HepG2 (cell line): Measurements from ENCODE around the gene GPR155. TPM values are rescaled to one million over a fixed set of nuclear protein-coding genes. Genes with fewer than 3 reads are reported as not detected.

ENCODE experiments used
- BATF2 ChIP-seq: sonication (generic); formaldehyde crosslinking; IDR thresholded peaks from 2 replicates; pipeline ENCODE4 v1.8.0; 2022; ENCODE audit warnings: mild to moderate bottlenecking, missing genetic modification reagents, moderate library complexity
- CREBL2 ChIP-seq: sonication (generic); formaldehyde crosslinking; IDR thresholded peaks from 2 replicates; pipeline ENCODE4 v1.8.1; 2023; ENCODE audit warnings: missing genetic modification reagents, mild to moderate bottlenecking, borderline replicate concordance
- GLMP ChIP-seq: sonication (generic); formaldehyde crosslinking; IDR thresholded peaks from 2 replicates; pipeline ENCODE4 v1.9.0; 2021; ENCODE audit warnings: missing genetic modification reagents, mild to moderate bottlenecking, borderline replicate concordance
- GZF1 ChIP-seq: sonication (generic); formaldehyde crosslinking; IDR thresholded peaks from 2 replicates; pipeline ENCODE4 v1.5.1; 2020; ENCODE audit warnings: mild to moderate bottlenecking, missing genetic modification reagents
- HOMEZ ChIP-seq: IDR thresholded peaks from 2 replicates; pipeline ENCODE4 v1.6.1; 2016; ENCODE audit warnings: low read depth
- MAFG ChIP-seq: sonication (generic); formaldehyde crosslinking; IDR thresholded peaks from 2 replicates; pipeline ENCODE4 v1.5.1; 2020; ENCODE audit warnings: mild to moderate bottlenecking, missing genetic modification reagents
- PCBP1 ChIP-seq: fragments of 200-400 bp; formaldehyde crosslinking; IDR thresholded peaks from 2 replicates; pipeline ENCODE4 v1.6.1; 2017; ENCODE audit warnings: mild to moderate bottlenecking, low read depth, low read length, borderline replicate concordance
- PLSCR1 ChIP-seq: sonication (generic); formaldehyde crosslinking; IDR thresholded peaks from 2 replicates; pipeline ENCODE4 v1.5.0; 2020; ENCODE audit warnings: missing genetic modification reagents, mild to moderate bottlenecking, borderline replicate concordance
- SYNCRIP ChIP-seq: fragments of 200-400 bp; formaldehyde crosslinking; IDR thresholded peaks from 2 replicates; pipeline ENCODE4 v1.6.1; 2018; ENCODE audit warnings: mild to moderate bottlenecking, low read depth, low read length; ENCODE audit not compliant: insufficient read depth
- THAP9 ChIP-seq: sonication (generic); formaldehyde crosslinking; IDR thresholded peaks from 2 replicates; pipeline ENCODE4; 2020; ENCODE audit warnings: missing genetic modification reagents, mild to moderate bottlenecking, borderline replicate concordance
- ZNF12 ChIP-seq: sonication (generic); formaldehyde crosslinking; IDR thresholded peaks from 2 replicates; pipeline ENCODE4 v1.5.0; 2020; ENCODE audit warnings: missing genetic modification reagents
- ZNF280B ChIP-seq: sonication (generic); formaldehyde crosslinking; IDR thresholded peaks from 2 replicates; pipeline ENCODE4 v1.5.0; 2020; ENCODE audit warnings: missing genetic modification reagents, mild to moderate bottlenecking, borderline replicate concordance
- ZNF432 ChIP-seq: sonication (generic); formaldehyde crosslinking; IDR thresholded peaks from 2 replicates; pipeline ENCODE4 v1.5.0; 2020; ENCODE audit warnings: missing genetic modification reagents, mild to moderate bottlenecking, borderline replicate concordance
- ZNF605 ChIP-seq: sonication (generic); formaldehyde crosslinking; IDR thresholded peaks from 2 replicates; pipeline ENCODE4 v1.8.0; 2022; ENCODE audit warnings: mild to moderate bottlenecking, missing genetic modification reagents
- ZXDC ChIP-seq: sonication (generic); formaldehyde crosslinking; IDR thresholded peaks from 2 replicates; pipeline ENCODE4 v1.5.0; 2020; ENCODE audit warnings: mild to moderate bottlenecking, missing genetic modification reagents
- polyA plus RNA-seq, 8 experiments: library from polyadenylated mRNA; depleted of rRNA in 3 of 8; stranded (reverse) in 7 of 8; unstranded in 1 of 8; fragments of >200 nt; fragmentation: Illumina TruSeq in 4 of 8; extraction: Trizol in 4 of 8; gene quantifications; 2 replicates each; pipeline versions ENCODE4 v1.2.1 to v1.2.3, GENCODE V29; 2011 to 2016; ENCODE audit warnings: low read depth in 4 of 8, missing spikeins in 1 of 8, mixed read lengths in 1 of 8; ENCODE audit not compliant: insufficient read depth in 1 of 8
- total RNA-seq, 5 experiments: library from RNA; depleted of rRNA; stranded (reverse); fragments of >200 nt; fragmentation: Illumina TruSeq; extraction: Trizol; gene quantifications; 2 replicates each; pipeline ENCODE4 v1.2.3, GENCODE V29; 2016; ENCODE audit warnings: low read depth in 1 of 5

Gene GPR155
- total and polyA plus RNA-seq, 2 of the 13 experiments (the other 11 are each of a cell fraction or from before 2014, with no cell fraction given): 0.15 to 0.49 TPM

- TF ChIP-seq ZNF605 (CRISPR knock-in tag): no peak
- no peak for TF ChIP-seq MAFG (CRISPR knock-in tag)
- TF ChIP-seq BATF2 (CRISPR knock-in tag): no peak
- TF ChIP-seq ZXDC: no peak
- TF ChIP-seq PCBP1: no peak
- TF ChIP-seq SYNCRIP: no peak
- TF ChIP-seq HOMEZ (CRISPR knock-in tag): no peak
- TF ChIP-seq PLSCR1 (CRISPR knock-in tag): peak; percentile 56; the same call in 1 of the 2 replicates
- TF ChIP-seq CREBL2 (CRISPR knock-in tag): peak; percentile 15; the same call in 1 of the 2 replicates
- TF ChIP-seq GZF1: no peak
- no peak for TF ChIP-seq ZNF12 (CRISPR knock-in tag)
- 0 out of 2 replicates have a peak, but pooled peaks have one; percentile 21 for TF ChIP-seq ZNF280B
- no peak for TF ChIP-seq THAP9 (CRISPR knock-in tag)
- TF ChIP-seq ZNF432: 0 out of 2 replicates have a peak, but pooled peaks have one; percentile 64
- peak; percentile 38; the same call in 1 of the 2 replicates for TF ChIP-seq GLMP (CRISPR knock-in tag)
Measured at GRCh38 chr2:174395969-174396630, 90.7 kb downstream of the GPR155 start (continued).
